Forelimb muscle (tissue), 1 donor: ENCODE results near the gene HHLA2. TPM values are rescaled to one million over a fixed set of nuclear protein-coding genes. Genes with fewer than 3 reads are reported as not detected.

Experiments used
- polyA plus RNA-seq: library from polyadenylated mRNA; unstranded; fragments of 120-200 nt; gene quantifications from one replicate; pipeline ENCODE4 v1.2.1, GENCODE V29; 2013; ENCODE audit not compliant: insufficient read length

HHLA2 gene
- polyA plus RNA-seq, 1 donor: not detected

Other genes starting within 250 kb of the HHLA2 start
- 59.5 TPM for gene CD47, start 205.5 kb upstream of the HHLA2 start, polyA plus RNA-seq
- gene IFT57, start 74.1 kb upstream of the HHLA2 start, polyA plus RNA-seq: 24.6 TPM
- gene MYH15, start 214.0 kb downstream of the HHLA2 start, polyA plus RNA-seq: 0.67 TPM